ENCODE measurements around the gene EIF1AD.

DNA sequence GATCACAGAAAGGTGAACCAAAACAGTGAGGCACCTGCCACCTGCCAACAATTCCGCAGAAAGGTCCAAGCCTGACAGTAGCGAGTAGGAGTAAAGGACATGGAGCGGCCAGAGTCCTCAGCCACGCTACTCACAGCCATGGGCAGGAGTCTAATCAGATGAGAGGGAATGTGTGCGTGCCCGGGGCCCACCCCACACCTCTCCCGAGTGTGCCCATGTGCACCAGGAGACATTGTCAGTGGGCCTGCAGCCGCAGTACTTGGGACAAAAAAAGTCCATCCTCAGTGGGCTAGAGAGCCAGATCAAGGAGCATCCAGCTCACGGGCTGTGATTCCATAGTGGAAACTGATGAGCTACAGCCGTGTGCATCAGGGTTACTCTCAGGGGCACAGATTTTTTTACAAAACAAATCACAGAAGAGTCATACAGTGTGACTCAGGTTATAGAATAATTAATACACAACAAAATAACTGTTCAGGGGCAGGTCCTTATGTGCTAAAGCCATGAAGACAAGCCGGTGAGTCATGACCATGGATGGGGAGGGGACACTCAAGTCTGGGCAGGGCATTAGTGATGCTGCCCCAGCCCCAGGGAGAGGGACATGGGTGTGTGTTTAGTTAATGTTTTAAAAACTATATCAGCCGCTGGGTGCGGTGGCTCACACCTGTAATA, 28.4 kb downstream of the EIF1AD start:
- no peak for TF ChIP-seq POLR2AphosphoS5 (IDR thresholded peaks at IDR 0.05)
- TF ChIP-seq, protein P1, sequence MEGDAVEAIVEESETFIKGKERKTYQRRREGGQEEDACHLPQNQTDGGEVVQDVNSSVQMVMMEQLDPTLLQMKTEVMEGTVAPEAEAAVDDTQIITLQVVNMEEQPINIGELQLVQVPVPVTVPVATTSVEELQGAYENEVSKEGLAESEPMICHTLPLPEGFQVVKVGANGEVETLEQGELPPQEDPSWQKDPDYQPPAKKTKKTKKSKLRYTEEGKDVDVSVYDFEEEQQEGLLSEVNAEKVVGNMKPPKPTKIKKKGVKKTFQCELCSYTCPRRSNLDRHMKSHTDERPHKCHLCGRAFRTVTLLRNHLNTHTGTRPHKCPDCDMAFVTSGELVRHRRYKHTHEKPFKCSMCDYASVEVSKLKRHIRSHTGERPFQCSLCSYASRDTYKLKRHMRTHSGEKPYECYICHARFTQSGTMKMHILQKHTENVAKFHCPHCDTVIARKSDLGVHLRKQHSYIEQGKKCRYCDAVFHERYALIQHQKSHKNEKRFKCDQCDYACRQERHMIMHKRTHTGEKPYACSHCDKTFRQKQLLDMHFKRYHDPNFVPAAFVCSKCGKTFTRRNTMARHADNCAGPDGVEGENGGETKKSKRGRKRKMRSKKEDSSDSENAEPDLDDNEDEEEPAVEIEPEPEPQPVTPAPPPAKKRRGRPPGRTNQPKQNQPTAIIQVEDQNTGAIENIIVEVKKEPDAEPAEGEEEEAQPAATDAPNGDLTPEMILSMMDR (IDR thresholded peaks at IDR 0.05), result no peak
